Stimulated activated memory B cell treated with anti-CD40 and anti-IgM and Interleukin-4, amounts not matched to agents 10 μg/mL and 1 μg/mL and 100 μg/mL, for 72 hours (primary cell): ENCODE measurements around the gene NFKBIB.

Source experiments
- ATAC-seq: fragments of 150-1000 bp; cut with Tn5 transposase; 2 replicates; pipeline ENCODE4 v1.10.0; 2021
- H3K27ac Mint-ChIP-seq: one replicate; pipeline ENCODE4 v1.8.0; 2022; ENCODE audit warnings: mild to moderate bottlenecking, mixed read lengths
- H3K27me3 Mint-ChIP-seq: one replicate; pipeline ENCODE4 v1.8.0; 2022; ENCODE audit warnings: mixed read lengths
- H3K36me3 Mint-ChIP-seq: one replicate; pipeline ENCODE4 v1.8.0; 2022; ENCODE audit warnings: mixed read lengths
- H3K4me1 Mint-ChIP-seq: one replicate; pipeline ENCODE4 v1.8.0; 2022; ENCODE audit warnings: mixed read lengths
- H3K4me3 Mint-ChIP-seq: one replicate; pipeline ENCODE4 v1.8.0; 2022; ENCODE audit warnings: mild to moderate bottlenecking, moderate library complexity, mixed read lengths
- H3K9me3 Mint-ChIP-seq: one replicate; pipeline ENCODE4 v1.8.0; 2022; ENCODE audit warnings: mixed read lengths

The NFKBIB gene

GRCh38 chr19:38888876-38889275, 10.9 kb upstream of the NFKBIB start:
- Mint-ChIP-seq H3K36me3 (peaks cover 6% of the 10 kb centered on the region), H3K27me3 (no peaks in the 10 kb centered on the region), H3K9me3 (no peaks in the 10 kb centered on the region), H3K4me3 (no peak overlapping the region), H3K4me1 (no peaks in the 10 kb centered on the region), H3K27ac (no peak overlapping the region)
- ATAC-seq: no peak

GRCh38 chr19:38889803-38890202, 10.0 kb upstream of the NFKBIB start:
- Mint-ChIP-seq H3K27ac (no peak overlapping the region), H3K27me3 (no peaks in the 10 kb centered on the region)
- ATAC-seq: no peak

GRCh38 chr19:38890686-38891085, 9.1 kb upstream of the NFKBIB start:
- H3K9me3 Mint-ChIP-seq: no peaks in the 10 kb centered on the region
- no peaks in the 10 kb centered on the region for H3K27me3 Mint-ChIP-seq
- H3K36me3 Mint-ChIP-seq: peaks cover 17% of the 10 kb centered on the region
- no peak for ATAC-seq
- no peak overlapping the region for H3K27ac Mint-ChIP-seq
- no peak overlapping the region for H3K4me3 Mint-ChIP-seq
- H3K4me1 Mint-ChIP-seq: peaks cover 13% of the 10 kb centered on the region

More at GRCh38 chr19:38889803-38890202, 10.0 kb upstream of the NFKBIB start:
- no peaks in the 10 kb centered on the region for H3K9me3 Mint-ChIP-seq
- H3K4me1 Mint-ChIP-seq: peaks cover 4% of the 10 kb centered on the region
- no peak overlapping the region for H3K4me3 Mint-ChIP-seq
- peaks cover 10% of the 10 kb centered on the region for H3K36me3 Mint-ChIP-seq

- peaks cover 17% of the 10 kb centered on the region for H3K36me3 Mint-ChIP-seq
- no peak overlapping the region for H3K27ac Mint-ChIP-seq
- no peak for ATAC-seq
- H3K27me3 Mint-ChIP-seq: no peaks in the 10 kb centered on the region
- no peak overlapping the region for H3K4me3 Mint-ChIP-seq
- peaks cover 17% of the 10 kb centered on the region for H3K4me1 Mint-ChIP-seq
- H3K9me3 Mint-ChIP-seq: no peaks in the 10 kb centered on the region
Observed at GRCh38 chr19:38891771-38892170, 8.0 kb upstream of the NFKBIB start.

- no peaks in the 10 kb centered on the region for H3K27me3 Mint-ChIP-seq
- H3K9me3 Mint-ChIP-seq: no peaks in the 10 kb centered on the region
- no peak for ATAC-seq
- H3K4me3 Mint-ChIP-seq: no peak overlapping the region
- H3K4me1 Mint-ChIP-seq: peaks cover 25% of the 10 kb centered on the region
- H3K27ac Mint-ChIP-seq: no peak overlapping the region
- peaks cover 17% of the 10 kb centered on the region for H3K36me3 Mint-ChIP-seq
Observed at GRCh38 chr19:38892841-38893240, 6.9 kb upstream of the NFKBIB start.

- Mint-ChIP-seq H3K4me1 (peaks cover 30% of the 10 kb centered on the region), H3K36me3 (peaks cover 17% of the 10 kb centered on the region), H3K27me3 (no peaks in the 10 kb centered on the region), H3K9me3 (no peaks in the 10 kb centered on the region), H3K27ac (no peak overlapping the region), H3K4me3 (no peak overlapping the region)
- ATAC-seq: no peak
Observed at GRCh38 chr19:38893341-38893771, 6.4 kb upstream of the NFKBIB start.

GRCh38 chr19:38894968-38895367, 4.8 kb upstream of the NFKBIB start:
- ATAC-seq: no peak
- Mint-ChIP-seq H3K4me1 (peaks cover 39% of the 10 kb centered on the region), H3K27ac (peak overlapping the region; percentile 59), H3K9me3 (no peaks in the 10 kb centered on the region), H3K27me3 (no peaks in the 10 kb centered on the region), H3K4me3 (no peak overlapping the region), H3K36me3 (peaks cover 11% of the 10 kb centered on the region)

- Mint-ChIP-seq H3K4me1 (peaks cover 55% of the 10 kb centered on the region), H3K27me3 (no peaks in the 10 kb centered on the region), H3K27ac (peak overlapping the region; percentile 88), H3K4me3 (peak overlapping the region; percentile 94), H3K9me3 (no peaks in the 10 kb centered on the region), H3K36me3 (peaks cover 18% of the 10 kb centered on the region)
- no peak for ATAC-seq
Observed at GRCh38 chr19:38898788-38899446, 852 bp upstream of the NFKBIB start.

- H3K4me1 Mint-ChIP-seq: peaks cover 53% of the 10 kb centered on the region
- peaks cover 21% of the 10 kb centered on the region for H3K36me3 Mint-ChIP-seq
Observed at GRCh38 chr19:38900202-38900629, 447 bp downstream of the NFKBIB start.

GRCh38 chr19:38900743-38901190, 998 bp downstream of the NFKBIB start:
- Mint-ChIP-seq H3K27me3 (no peaks in the 10 kb centered on the region), H3K27ac (peak overlapping the region; percentile 88), H3K9me3 (no peaks in the 10 kb centered on the region), H3K4me3 (peak overlapping the region; percentile 94), H3K4me1 (peaks cover 48% of the 10 kb centered on the region), H3K36me3 (peaks cover 22% of the 10 kb centered on the region)
- ATAC-seq: no peak

More at GRCh38 chr19:38900202-38900629, 447 bp downstream of the NFKBIB start:
- H3K27ac Mint-ChIP-seq: peak overlapping the region; percentile 88
- H3K27me3 Mint-ChIP-seq: no peaks in the 10 kb centered on the region
- no peak for ATAC-seq
- H3K4me3 Mint-ChIP-seq: peak overlapping the region; percentile 94
- H3K9me3 Mint-ChIP-seq: no peaks in the 10 kb centered on the region

GRCh38 chr19:38901683-38902082, 1.9 kb downstream of the NFKBIB start:
- no peak overlapping the region for H3K27ac Mint-ChIP-seq
- ATAC-seq: no peak
- H3K9me3 Mint-ChIP-seq: no peaks in the 10 kb centered on the region
- peaks cover 22% of the 10 kb centered on the region for H3K36me3 Mint-ChIP-seq
- peaks cover 45% of the 10 kb centered on the region for H3K4me1 Mint-ChIP-seq
- peak overlapping the region; percentile 27 for H3K4me3 Mint-ChIP-seq
- no peaks in the 10 kb centered on the region for H3K27me3 Mint-ChIP-seq

- Mint-ChIP-seq H3K36me3 (peaks cover 50% of the 10 kb centered on the region), H3K27ac (no peak overlapping the region), H3K9me3 (no peaks in the 10 kb centered on the region), H3K4me1 (peaks cover 23% of the 10 kb centered on the region), H3K4me3 (no peak overlapping the region), H3K27me3 (no peaks in the 10 kb centered on the region)
- peak; percentile 58 for ATAC-seq
Observed at GRCh38 chr19:38904581-38905539, 5.1 kb downstream of the NFKBIB start.

- Mint-ChIP-seq H3K9me3 (no peaks in the 10 kb centered on the region), H3K36me3 (peaks cover 53% of the 10 kb centered on the region), H3K4me1 (peaks cover 17% of the 10 kb centered on the region), H3K27ac (no peak overlapping the region), H3K27me3 (peaks cover 3% of the 10 kb centered on the region), H3K4me3 (no peak overlapping the region)
- no peak for ATAC-seq
Observed at GRCh38 chr19:38905620-38906019, 5.9 kb downstream of the NFKBIB start.

GRCh38 chr19:38907227-38907626, 7.5 kb downstream of the NFKBIB start:
- no peak for ATAC-seq
- Mint-ChIP-seq H3K9me3 (no peaks in the 10 kb centered on the region), H3K27me3 (peaks cover 10% of the 10 kb centered on the region), H3K36me3 (peaks cover 51% of the 10 kb centered on the region), H3K27ac (no peak overlapping the region), H3K4me1 (peaks cover 7% of the 10 kb centered on the region), H3K4me3 (no peak overlapping the region)

GRCh38 chr19:38907670-38908069, 7.9 kb downstream of the NFKBIB start:
- peaks cover 51% of the 10 kb centered on the region for H3K36me3 Mint-ChIP-seq
- H3K27me3 Mint-ChIP-seq: peaks cover 10% of the 10 kb centered on the region
- no peak for ATAC-seq
- H3K9me3 Mint-ChIP-seq: no peaks in the 10 kb centered on the region
- H3K27ac Mint-ChIP-seq: no peak overlapping the region
- H3K4me1 Mint-ChIP-seq: peaks cover 10% of the 10 kb centered on the region
- H3K4me3 Mint-ChIP-seq: no peak overlapping the region
